Retinal pigment epithelial cell (primary cell): ENCODE measurements around the gene MXD3.

Source experiments
- DNase-seq: peaks from one replicate; pipeline ENCODE4 v3.0.0-alpha.2; 2010; ENCODE audit warnings: low read depth
- H3K4me3 ChIP-seq: 2 replicates; pipeline ENCODE4 v1.5.1; 2011; ENCODE audit warnings: mild to moderate bottlenecking, low read length, control low read depth, moderate library complexity
- CTCF ChIP-seq: conservative IDR thresholded peaks from 2 replicates; pipeline ENCODE4 v1.5.1; 2011; ENCODE audit warnings: low read depth, low read length, control low read depth, inconsistent platforms

The MXD3 gene

GRCh38 chr5:177302354-177303110 is 9.2 kb downstream of the MXD3 start:
- no peak for DNase-seq
- peak; percentile 13 for TF ChIP-seq CTCF
- H3K4me3 ChIP-seq, result peak overlapping the region; percentile 98

- no peak for DNase-seq
- no peak for TF ChIP-seq CTCF
- H3K4me3 ChIP-seq, result no peak overlapping the region
Observed at GRCh38 chr5:177301503-177302165, 10.1 kb downstream of the MXD3 start.

GRCh38 chr5:177300951-177301350 is 10.7 kb downstream of the MXD3 start:
- TF ChIP-seq CTCF, result no peak
- no peak for DNase-seq
- no peak overlapping the region for H3K4me3 ChIP-seq

GRCh38 chr5:177300236-177300880 is 11.3 kb downstream of the MXD3 start:
- DNase-seq, result no peak
- no peak overlapping the region for H3K4me3 ChIP-seq
- TF ChIP-seq CTCF, result peak; percentile 30

- H3K4me3 ChIP-seq, result no peak overlapping the region
- TF ChIP-seq CTCF, result no peak
- no peak for DNase-seq
Observed at GRCh38 chr5:177299697-177300096, 12.0 kb downstream of the MXD3 start.

GRCh38 chr5:177297922-177298321 is 13.8 kb downstream of the MXD3 start:
- no peak for DNase-seq
- no peak overlapping the region for H3K4me3 ChIP-seq
- no peak for TF ChIP-seq CTCF
